Hematopoietic multipotent progenitor cell treated with erythropoietin and hydrocortisone succinate and interleukin-3 and kit ligand, for 17 days (in vitro differentiated cells): ENCODE results near the gene POLE4.
A peak's percentile ranks its signal among the peaks of the same experiment; 100 is the strongest.

Experiments
- DNase-seq: peaks from one replicate; pipeline ENCODE4 v3.0.0-alpha.2; 2015; ENCODE audit warnings: low spot score

Gene POLE4

GRCh38 chr2:74941284-74941683 lies 17.2 kb upstream of the POLE4 start:
- no peak for DNase-seq

GRCh38 chr2:74942263-74942662 lies 16.2 kb upstream of the POLE4 start:
- no peak for DNase-seq

- DNase-seq = no peak
Observed at GRCh38 chr2:74944987-74945787, 13.3 kb upstream of the POLE4 start.

GRCh38 chr2:74945788-74946331 lies 12.6 kb upstream of the POLE4 start:
- DNase-seq = no peak

GRCh38 chr2:74947703-74948102 lies 10.7 kb upstream of the POLE4 start:
- DNase-seq = no peak

- DNase-seq = no peak
Observed at GRCh38 chr2:74948779-74949178, 9.7 kb upstream of the POLE4 start.

- DNase-seq = no peak
Observed at GRCh38 chr2:74951211-74951754, 7.2 kb upstream of the POLE4 start.

- DNase-seq = no peak
Observed at GRCh38 chr2:74952575-74952974, 5.9 kb upstream of the POLE4 start.

GRCh38 chr2:74953796-74954499 lies 4.5 kb upstream of the POLE4 start:
- DNase-seq = no peak

GRCh38 chr2:74954500-74954874 lies 4.0 kb upstream of the POLE4 start:
- DNase-seq = no peak

GRCh38 chr2:74957886-74958273 lies 563 bp upstream of the POLE4 start:
- peak; percentile 6 for DNase-seq

GRCh38 chr2:74959106-74959751 lies 786 bp downstream of the POLE4 start:
- no peak for DNase-seq

- DNase-seq = no peak
Observed at GRCh38 chr2:74966887-74967286, 8.4 kb downstream of the POLE4 start.

GRCh38 chr2:74975016-74975415 lies 16.6 kb downstream of the POLE4 start:
- DNase-seq = no peak

- no peak for DNase-seq
Observed at GRCh38 chr2:74979844-74980243, 21.4 kb downstream of the POLE4 start.

GRCh38 chr2:74982577-74982976 lies 24.1 kb downstream of the POLE4 start:
- DNase-seq = no peak

- no peak for DNase-seq
Observed at GRCh38 chr2:74983631-74984392, 25.4 kb downstream of the POLE4 start.

GRCh38 chr2:74984947-74985637 lies 26.6 kb downstream of the POLE4 start:
- DNase-seq = no peak

GRCh38 chr2:74985978-74986609 lies 27.7 kb downstream of the POLE4 start:
- DNase-seq = no peak

GRCh38 chr2:74991977-74992376 lies 33.5 kb downstream of the POLE4 start:
- DNase-seq = no peak

- DNase-seq = no peak
Observed at GRCh38 chr2:74999468-74999867, 41.0 kb downstream of the POLE4 start.
